ENCODE results near the gene PNMA5.

The PNMA5 gene

GRCh38 chrX:152960115-152960514, 33.8 kb downstream of the PNMA5 start:
- Mint-ChIP-seq H3K4me1 (peaks cover 5% of the 10 kb centered on the region), H3K9me3 (peaks cover 52% of the 10 kb centered on the region), H3K36me3 (ENCODE audit: low read depth) (peaks cover 8% of the 10 kb centered on the region), H3K27ac (no peak overlapping the region), H3K4me3 (no peak overlapping the region), H3K27me3 (ENCODE audit: low read depth, poor library complexity) (peaks cover 7% of the 10 kb centered on the region)
- DNase-seq = no peak
- no peak for TF ChIP-seq CTCF (IDR thresholded peaks at IDR 0.05)

GRCh38 chrX:152959626-152960025, 34.3 kb downstream of the PNMA5 start:
- Mint-ChIP-seq H3K27ac (no peak overlapping the region), H3K9me3 (peaks cover 47% of the 10 kb centered on the region), H3K27me3 (ENCODE audit: low read depth, poor library complexity) (peaks cover 7% of the 10 kb centered on the region), H3K4me3 (no peak overlapping the region), H3K4me1 (peaks cover 5% of the 10 kb centered on the region), H3K36me3 (ENCODE audit: low read depth) (peaks cover 8% of the 10 kb centered on the region)
- TF ChIP-seq CTCF (IDR thresholded peaks at IDR 0.05) = no peak
- DNase-seq = no peak

GRCh38 chrX:152958524-152959465, 35.1 kb downstream of the PNMA5 start:
- peak; percentile 75 for TF ChIP-seq CTCF (IDR thresholded peaks at IDR 0.05)
- peak; percentile 86 for DNase-seq
- H3K36me3 Mint-ChIP-seq (ENCODE audit: low read depth) = peaks cover 8% of the 10 kb centered on the region
- H3K27me3 Mint-ChIP-seq (ENCODE audit: low read depth, poor library complexity) = peaks cover 7% of the 10 kb centered on the region
- peaks cover 43% of the 10 kb centered on the region for H3K9me3 Mint-ChIP-seq
- H3K27ac Mint-ChIP-seq = peak overlapping the region; percentile 68
- H3K4me3 Mint-ChIP-seq = peak overlapping the region; percentile 71
- peaks cover 5% of the 10 kb centered on the region for H3K4me1 Mint-ChIP-seq

GRCh38 chrX:152958047-152958446, 35.9 kb downstream of the PNMA5 start:
- no peak for TF ChIP-seq CTCF (IDR thresholded peaks at IDR 0.05)
- Mint-ChIP-seq H3K4me1 (peaks cover 5% of the 10 kb centered on the region), H3K4me3 (peak overlapping the region; percentile 34), H3K27me3 (ENCODE audit: low read depth, poor library complexity) (peaks cover 8% of the 10 kb centered on the region), H3K27ac (no peak overlapping the region), H3K36me3 (ENCODE audit: low read depth) (peaks cover 8% of the 10 kb centered on the region), H3K9me3 (peaks cover 45% of the 10 kb centered on the region)
- DNase-seq = no peak

- no peak overlapping the region for H3K27ac Mint-ChIP-seq
- no peak for DNase-seq
- no peak for TF ChIP-seq CTCF (IDR thresholded peaks at IDR 0.05)
- H3K9me3 Mint-ChIP-seq = peaks cover 33% of the 10 kb centered on the region
- H3K4me3 Mint-ChIP-seq = no peak overlapping the region
- peaks cover 6% of the 10 kb centered on the region for H3K27me3 Mint-ChIP-seq (ENCODE audit: low read depth, poor library complexity)
- peaks cover 9% of the 10 kb centered on the region for H3K36me3 Mint-ChIP-seq (ENCODE audit: low read depth)
- peaks cover 9% of the 10 kb centered on the region for H3K4me1 Mint-ChIP-seq
These were observed 43.1 kb downstream of the PNMA5 start for GRCh38 chrX:152950786-152951185.

GRCh38 chrX:152949114-152949513, 44.8 kb downstream of the PNMA5 start:
- H3K27ac Mint-ChIP-seq = no peak overlapping the region
- H3K9me3 Mint-ChIP-seq = peaks cover 48% of the 10 kb centered on the region
- peaks cover 13% of the 10 kb centered on the region for H3K36me3 Mint-ChIP-seq (ENCODE audit: low read depth)
- H3K4me3 Mint-ChIP-seq = no peak overlapping the region
- H3K4me1 Mint-ChIP-seq = peaks cover 13% of the 10 kb centered on the region
- DNase-seq = no peak
- no peak for TF ChIP-seq CTCF (IDR thresholded peaks at IDR 0.05)
- H3K27me3 Mint-ChIP-seq (ENCODE audit: low read depth, poor library complexity) = peaks cover 8% of the 10 kb centered on the region
